Measurements from ENCODE around the gene CACNA1H. TPM values are rescaled to one million over a fixed set of nuclear protein-coding genes. Genes with fewer than 3 reads are reported as not detected.
A peak's percentile ranks its signal among the peaks of the same experiment; 100 is the strongest.

Gene CACNA1H
- total and polyA plus RNA-seq, 7 donors = 0.46 to 181 (median 37.0) TPM

DNA sequence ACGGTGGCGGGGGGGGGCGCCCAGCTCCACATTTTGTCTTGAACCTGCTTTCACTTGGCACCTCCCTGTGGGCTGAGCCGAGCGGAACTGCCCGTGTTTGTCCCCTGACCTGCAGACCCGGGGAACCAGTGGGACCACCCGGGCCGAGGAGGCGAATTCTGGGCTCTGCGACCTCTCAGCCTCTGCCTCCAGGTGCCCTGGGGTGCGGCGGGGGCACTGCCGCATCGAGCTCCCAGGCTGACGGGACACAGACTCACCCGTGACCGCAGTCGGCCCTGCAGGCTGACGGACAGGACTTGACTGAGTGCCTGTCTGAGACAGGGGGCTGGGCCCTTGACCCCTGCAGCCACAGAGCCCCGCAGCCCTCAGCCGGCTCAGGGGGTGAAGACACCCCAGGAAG is 45.8 kb upstream of the CACNA1H start:
- WGBS, 2 donors = 67 to 73% methylated on average over 22 of the region's 22 CpGs
- no peaks in the 10 kb centered on the region for H3K36me3 ChIP-seq
- DNase-seq = no peak
- TF ChIP-seq POLR2AphosphoS5 (IDR thresholded peaks at IDR 0.05) (no peak), EP300 (IDR thresholded peaks at IDR 0.05) (no peak), POLR2A (IDR thresholded peaks at IDR 0.05) (no peak)
- TF ChIP-seq, protein P1, sequence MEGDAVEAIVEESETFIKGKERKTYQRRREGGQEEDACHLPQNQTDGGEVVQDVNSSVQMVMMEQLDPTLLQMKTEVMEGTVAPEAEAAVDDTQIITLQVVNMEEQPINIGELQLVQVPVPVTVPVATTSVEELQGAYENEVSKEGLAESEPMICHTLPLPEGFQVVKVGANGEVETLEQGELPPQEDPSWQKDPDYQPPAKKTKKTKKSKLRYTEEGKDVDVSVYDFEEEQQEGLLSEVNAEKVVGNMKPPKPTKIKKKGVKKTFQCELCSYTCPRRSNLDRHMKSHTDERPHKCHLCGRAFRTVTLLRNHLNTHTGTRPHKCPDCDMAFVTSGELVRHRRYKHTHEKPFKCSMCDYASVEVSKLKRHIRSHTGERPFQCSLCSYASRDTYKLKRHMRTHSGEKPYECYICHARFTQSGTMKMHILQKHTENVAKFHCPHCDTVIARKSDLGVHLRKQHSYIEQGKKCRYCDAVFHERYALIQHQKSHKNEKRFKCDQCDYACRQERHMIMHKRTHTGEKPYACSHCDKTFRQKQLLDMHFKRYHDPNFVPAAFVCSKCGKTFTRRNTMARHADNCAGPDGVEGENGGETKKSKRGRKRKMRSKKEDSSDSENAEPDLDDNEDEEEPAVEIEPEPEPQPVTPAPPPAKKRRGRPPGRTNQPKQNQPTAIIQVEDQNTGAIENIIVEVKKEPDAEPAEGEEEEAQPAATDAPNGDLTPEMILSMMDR (IDR thresholded peaks at IDR 0.05) = no peak
- no peak overlapping the region for H3K4me3 ChIP-seq
- intact Hi-C loops (cut with DNase I) = no loop called here
- H3K27me3 ChIP-seq = peaks cover 10 to 40% (median 15%) of the 10 kb centered on the region in 3 donors
- H3K4me1 ChIP-seq = peaks cover 0 to 23% (median 19%) of the 10 kb centered on the region in 4 donors
- H3K9me3 ChIP-seq = no peaks in the 10 kb centered on the region
- no peak overlapping the region for H3K27ac ChIP-seq

DNA sequence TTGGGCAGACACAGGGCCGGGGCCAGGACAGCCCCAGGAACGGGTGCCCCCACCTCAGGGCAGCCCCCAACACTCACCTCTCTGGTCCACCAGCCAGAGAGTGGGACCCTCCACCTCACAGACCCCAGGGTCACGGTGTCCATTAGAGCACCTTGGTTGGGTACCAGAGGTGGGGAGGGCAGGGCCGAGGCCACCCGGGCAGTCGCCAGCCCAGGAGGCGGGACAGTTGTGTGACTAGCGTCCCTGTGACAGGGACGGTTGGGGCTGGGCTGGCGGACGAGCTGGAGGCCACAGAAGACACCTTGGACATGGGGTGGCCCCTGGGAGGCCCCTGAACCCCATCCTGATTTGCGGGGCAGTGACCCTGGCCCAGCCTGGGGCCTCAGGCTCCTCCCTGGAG is 45.2 kb upstream of the CACNA1H start:
- H3K27ac ChIP-seq = no peak overlapping the region
- TF ChIP-seq POLR2AphosphoS5 (IDR thresholded peaks at IDR 0.05) (no peak), EP300 (IDR thresholded peaks at IDR 0.05) (no peak), POLR2A (IDR thresholded peaks at IDR 0.05) (no peak)
- TF ChIP-seq, protein P1 (IDR thresholded peaks at IDR 0.05) = no peak
- 39 to 73% methylated on average over 12 of the region's 12 CpGs for WGBS, 2 donors

DNA sequence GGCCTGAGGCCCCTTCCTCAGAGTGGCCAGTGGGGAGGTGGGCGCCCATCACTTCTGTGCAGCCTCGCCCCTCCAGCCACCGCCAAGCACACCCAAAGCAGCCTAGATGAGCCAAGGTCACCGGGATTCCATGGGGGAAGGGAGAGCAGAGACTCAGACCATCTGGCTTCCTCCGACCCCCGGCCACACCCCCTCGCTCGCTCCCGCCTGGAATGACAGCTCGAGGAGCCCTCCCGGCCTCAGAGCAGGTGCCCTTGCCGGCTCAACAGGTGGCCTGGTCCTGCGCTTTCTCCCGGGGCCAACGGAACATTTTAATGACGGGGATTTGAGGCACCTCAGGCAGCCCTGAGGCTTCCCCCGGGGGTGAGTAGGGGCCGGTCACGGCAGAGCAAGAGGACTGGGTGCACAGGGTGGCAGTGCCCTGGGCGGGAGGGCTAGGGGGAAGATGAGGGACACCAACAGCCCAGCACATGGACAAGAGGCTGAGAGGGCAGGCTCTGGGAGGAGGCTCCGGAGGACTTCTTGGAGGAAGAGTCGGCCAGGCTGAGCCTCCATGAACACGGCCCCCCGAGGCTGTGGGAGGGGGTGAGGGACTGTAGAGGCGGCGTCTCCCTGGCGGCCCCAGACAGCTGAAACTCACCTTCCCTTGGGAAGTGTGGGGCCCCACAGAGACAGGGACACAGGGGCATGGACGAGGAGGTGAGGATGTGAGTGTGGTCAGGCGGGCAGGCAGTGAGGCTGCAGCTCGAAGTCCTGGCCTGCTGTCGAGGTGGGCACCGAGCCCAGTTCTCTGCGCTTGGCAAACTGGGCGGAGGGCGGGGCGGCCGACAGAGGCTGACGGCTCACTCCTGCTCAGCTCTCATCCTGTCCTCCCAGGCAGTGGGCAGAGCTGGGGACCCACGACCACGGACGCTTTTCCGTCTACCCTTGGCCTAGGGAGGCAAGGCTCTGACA is 44.3 kb upstream of the CACNA1H start:
- H3K27ac ChIP-seq = peak overlapping the region in 1 of 4 donors; percentile 37
- WGBS, 2 donors = 19 to 44% methylated on average over 42 of the region's 42 CpGs
- peaks cover 1 to 28% (median 4%) of the 10 kb centered on the region in 3 donors for H3K27me3 ChIP-seq
- intact Hi-C loops (cut with DNase I) = no loop called here
- DNase-seq = peak; percentile 92
- no peak overlapping the region for H3K4me3 ChIP-seq
- H3K36me3 ChIP-seq = no peaks in the 10 kb centered on the region
- no peaks in the 10 kb centered on the region for H3K9me3 ChIP-seq
- peak in 1 of 4 donors; percentile 40 for TF ChIP-seq POLR2AphosphoS5 (IDR thresholded peaks at IDR 0.05)
- TF ChIP-seq, protein P1 (IDR thresholded peaks at IDR 0.05) = no peak
- peaks cover 0 to 17% (median 13%) of the 10 kb centered on the region in 4 donors for H3K4me1 ChIP-seq

More for the DNA sequence above, 45.2 kb upstream of the CACNA1H start:
- intact Hi-C loops (cut with DNase I) = no loop called here
- Histone ChIP-seq H3K4me1 (peaks cover 0 to 23% (median 19%) of the 10 kb centered on the region in 4 donors), H3K4me3 (no peak overlapping the region), H3K36me3 (no peaks in the 10 kb centered on the region), H3K9me3 (no peaks in the 10 kb centered on the region), H3K27me3 (peaks cover 7 to 36% (median 11%) of the 10 kb centered on the region in 3 donors)
- no peak for DNase-seq

DNA sequence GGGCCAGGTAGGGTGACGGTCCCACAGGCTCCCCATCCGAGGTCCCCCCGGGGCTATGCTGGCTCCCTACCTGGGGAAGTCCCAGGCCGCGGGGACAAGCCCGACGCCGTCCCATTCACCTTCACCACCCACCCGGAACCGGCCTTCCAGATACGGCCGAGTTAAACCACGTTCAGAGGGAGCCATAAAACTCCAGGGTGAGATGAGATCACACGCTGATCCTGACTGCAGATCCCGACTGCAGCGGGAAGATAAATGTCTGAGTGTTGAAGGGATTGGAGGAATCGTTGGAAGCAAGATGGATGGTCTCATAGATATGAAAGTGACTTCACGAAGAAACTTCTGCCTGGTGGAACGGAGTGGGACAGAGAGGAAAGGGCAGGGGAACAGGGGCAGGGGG is 43.3 kb upstream of the CACNA1H start:
- no peaks in the 10 kb centered on the region for H3K36me3 ChIP-seq
- 14 to 37% methylated on average over 19 of the region's 19 CpGs for WGBS, 2 donors
- TF ChIP-seq POLR2AphosphoS5 (IDR thresholded peaks at IDR 0.05) (no peak), EP300 (IDR thresholded peaks at IDR 0.05) (no peak), POLR2A (IDR thresholded peaks at IDR 0.05) (no peak)
- TF ChIP-seq, protein P1 (IDR thresholded peaks at IDR 0.05) = no peak
- no peak for DNase-seq
- intact Hi-C loops (cut with DNase I) = loop anchor here (2.0 kb wide), 1 partner anchor 39 kb away; no protein-coding TSS in a partner anchor
- no peaks in the 10 kb centered on the region for H3K9me3 ChIP-seq
- H3K27ac ChIP-seq = no peak overlapping the region
- peaks cover 0 to 21% (median 4%) of the 10 kb centered on the region in 3 donors for H3K27me3 ChIP-seq
- H3K4me1 ChIP-seq = peaks cover 0 to 17% (median 13%) of the 10 kb centered on the region in 4 donors
- H3K4me3 ChIP-seq = no peak overlapping the region
